Peyer's patch (tissue), 4 donors: ENCODE measurements around the gene EYS. TPM values are rescaled to one million over a fixed set of nuclear protein-coding genes. Genes with fewer than 3 reads are reported as not detected.

Experiments used
- DNase-seq, 3 donors: peaks; one replicate each; pipeline ENCODE4 v3.0.0-alpha.2; 2017 to 2019
- H3K27ac ChIP-seq, 4 donors: fragments of 200-600 bp; sonication (generic); one replicate each; pipeline ENCODE4 v1.5.1; 2016 to 2019
- H3K27me3 ChIP-seq, 2 donors: fragments of 200-600 bp; sonication (generic); one replicate each; pipeline ENCODE4 v1.5.1; 2019
- H3K36me3 ChIP-seq, 3 donors: fragments of 200-600 bp; sonication (generic); one replicate each; pipeline ENCODE4 v1.5.1; 2016 to 2019
- H3K4me1 ChIP-seq, 4 donors: fragments of 200-600 bp; sonication (generic); one replicate each; pipeline ENCODE4 v1.5.1; 2016 to 2019
- H3K4me3 ChIP-seq, 4 donors: fragments of 200-600 bp; sonication (generic); 1 replicate in 3 of 4; 2 replicates in 1 of 4; pipeline ENCODE4 v1.5.1; 2016 to 2019; ENCODE audit warnings: mild to moderate bottlenecking in 1 of 4
- H3K9me3 ChIP-seq, 4 donors: fragments of 200-600 bp; sonication (generic); one replicate each; pipeline ENCODE4 v1.5.1; 2016 to 2019; ENCODE audit warnings: mild to moderate bottlenecking in 1 of 4
- POLR2A ChIP-seq, 2 donors: fragments of 450-650 bp; IDR thresholded peaks; one replicate each; pipeline ENCODE4 v1.5.1; 2017; ENCODE audit warnings: antibody characterized with exemption in 2 of 2, mild to moderate bottlenecking in 2 of 2, moderate library complexity in 2 of 2
- total RNA-seq, 4 donors: library from RNA; depleted of rRNA; stranded (reverse); fragments of >200 nt; gene quantifications; one replicate each; pipeline ENCODE4 v1.1.0, GENCODE V29; 2016
- TF ChIP-seq, protein P1 (sequence below), 6 experiments: fragments of 450-650 bp in 4 of 6; fragments of 200-600 bp in 2 of 6; sonication (generic) in 1 of 6; IDR thresholded peaks; one replicate each; pipeline ENCODE4 v1.5.1; 2017 to 2019; ENCODE audit warnings: antibody characterized with exemption in 6 of 6, mild to moderate bottlenecking in 3 of 6, moderate library complexity in 1 of 6

The EYS gene
- total RNA-seq, 4 donors from 2014 or later, result 0.13 to 1.5 (median 0.35) TPM; not detected in 1

DNA sequence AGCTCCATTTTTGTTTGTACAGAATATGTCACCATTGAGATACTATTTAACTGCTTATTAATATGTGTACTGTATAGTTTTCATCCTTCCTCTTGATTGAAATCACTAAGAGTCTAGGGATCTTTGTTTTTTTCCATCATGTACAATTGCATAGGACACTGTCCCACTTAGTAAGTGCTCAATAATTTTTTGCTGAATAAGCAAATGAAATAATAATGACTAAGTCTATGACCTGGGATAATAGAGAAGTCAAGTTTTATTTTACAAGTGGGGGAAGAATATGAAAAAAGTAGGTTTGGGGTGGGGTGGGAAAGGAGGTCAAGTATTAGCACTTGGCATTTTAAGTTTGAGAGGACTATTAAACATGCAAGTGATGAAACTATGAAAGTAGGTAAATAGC is 4.5 kb upstream of the EYS start:
- TF ChIP-seq, protein P1, sequence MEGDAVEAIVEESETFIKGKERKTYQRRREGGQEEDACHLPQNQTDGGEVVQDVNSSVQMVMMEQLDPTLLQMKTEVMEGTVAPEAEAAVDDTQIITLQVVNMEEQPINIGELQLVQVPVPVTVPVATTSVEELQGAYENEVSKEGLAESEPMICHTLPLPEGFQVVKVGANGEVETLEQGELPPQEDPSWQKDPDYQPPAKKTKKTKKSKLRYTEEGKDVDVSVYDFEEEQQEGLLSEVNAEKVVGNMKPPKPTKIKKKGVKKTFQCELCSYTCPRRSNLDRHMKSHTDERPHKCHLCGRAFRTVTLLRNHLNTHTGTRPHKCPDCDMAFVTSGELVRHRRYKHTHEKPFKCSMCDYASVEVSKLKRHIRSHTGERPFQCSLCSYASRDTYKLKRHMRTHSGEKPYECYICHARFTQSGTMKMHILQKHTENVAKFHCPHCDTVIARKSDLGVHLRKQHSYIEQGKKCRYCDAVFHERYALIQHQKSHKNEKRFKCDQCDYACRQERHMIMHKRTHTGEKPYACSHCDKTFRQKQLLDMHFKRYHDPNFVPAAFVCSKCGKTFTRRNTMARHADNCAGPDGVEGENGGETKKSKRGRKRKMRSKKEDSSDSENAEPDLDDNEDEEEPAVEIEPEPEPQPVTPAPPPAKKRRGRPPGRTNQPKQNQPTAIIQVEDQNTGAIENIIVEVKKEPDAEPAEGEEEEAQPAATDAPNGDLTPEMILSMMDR (IDR thresholded peaks at IDR 0.05), result no peak
- TF ChIP-seq POLR2A (IDR thresholded peaks at IDR 0.05), result no peak
- Histone ChIP-seq H3K27me3 (no peaks in the 10 kb centered on the region), H3K4me3 (no peak overlapping the region), H3K9me3 (no peaks in the 10 kb centered on the region), H3K4me1 (no peaks in the 10 kb centered on the region), H3K36me3 (no peaks in the 10 kb centered on the region), H3K27ac (no peak overlapping the region)
- DNase-seq, result no peak

DNA sequence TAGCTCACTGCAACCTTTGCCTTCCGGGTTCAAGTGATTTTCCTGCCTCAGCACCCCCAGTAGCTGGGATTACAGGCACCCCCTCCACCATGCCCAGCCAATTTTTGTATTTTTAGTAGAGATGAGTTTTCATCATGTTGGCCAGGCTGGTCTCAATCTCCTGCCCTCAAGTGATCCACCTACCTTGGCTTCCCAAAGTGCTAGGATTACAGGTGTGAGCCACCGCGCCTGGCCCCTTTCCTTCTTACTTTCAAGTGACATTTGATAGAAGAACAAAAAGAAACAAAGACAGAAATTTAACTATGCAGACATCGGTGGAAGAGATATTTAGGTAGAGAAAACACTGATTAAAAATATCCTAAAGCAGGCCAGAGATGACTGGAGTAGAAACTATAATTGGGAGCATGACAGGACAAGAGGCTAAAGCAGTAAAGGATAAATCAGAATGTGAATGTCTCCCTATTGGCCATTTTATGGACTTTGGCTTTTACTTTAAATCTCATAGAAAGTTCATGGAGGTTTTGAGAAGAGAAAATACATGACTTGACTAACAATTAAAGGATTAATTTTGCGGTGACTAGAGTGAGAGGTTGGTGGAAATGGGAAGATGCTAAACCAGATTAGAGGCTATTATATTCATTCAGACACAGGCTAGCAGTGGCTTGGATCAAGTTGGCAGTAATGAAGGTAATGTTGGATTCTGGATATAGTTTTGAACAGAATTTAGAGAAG is 2.2 kb upstream of the EYS start:
- Histone ChIP-seq H3K4me1 (no peaks in the 10 kb centered on the region), H3K36me3 (no peaks in the 10 kb centered on the region), H3K27me3 (no peaks in the 10 kb centered on the region), H3K4me3 (no peak overlapping the region), H3K27ac (no peak overlapping the region), H3K9me3 (no peaks in the 10 kb centered on the region)
- TF ChIP-seq, protein P1 (IDR thresholded peaks at IDR 0.05), result no peak
- no peak for TF ChIP-seq POLR2A (IDR thresholded peaks at IDR 0.05)
- DNase-seq, result no peak

DNA sequence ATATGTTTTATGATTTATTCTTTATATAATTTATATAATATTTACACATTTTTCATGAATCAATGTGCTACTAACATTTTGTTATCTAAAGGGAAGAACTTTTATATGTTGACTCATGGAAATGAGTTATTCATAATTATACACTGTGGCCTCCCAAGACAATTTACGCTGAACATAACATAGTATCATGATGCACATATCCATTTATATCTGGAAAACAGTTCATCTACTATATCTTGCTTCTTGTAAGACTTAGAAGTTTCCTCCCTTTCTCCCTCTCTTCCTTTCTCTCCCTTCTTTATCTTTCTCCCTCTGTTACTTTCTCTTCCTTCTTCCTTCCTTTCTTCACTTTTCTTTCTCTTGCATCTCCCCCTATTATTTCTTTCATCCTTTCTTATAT is 1.1 kb upstream of the EYS start:
- Histone ChIP-seq H3K9me3 (no peaks in the 10 kb centered on the region), H3K4me3 (no peak overlapping the region), H3K27ac (no peak overlapping the region), H3K4me1 (no peaks in the 10 kb centered on the region), H3K36me3 (no peaks in the 10 kb centered on the region), H3K27me3 (no peaks in the 10 kb centered on the region)
- DNase-seq, result no peak
- TF ChIP-seq POLR2A (IDR thresholded peaks at IDR 0.05), result no peak
- TF ChIP-seq, protein P1 (IDR thresholded peaks at IDR 0.05), result no peak

DNA sequence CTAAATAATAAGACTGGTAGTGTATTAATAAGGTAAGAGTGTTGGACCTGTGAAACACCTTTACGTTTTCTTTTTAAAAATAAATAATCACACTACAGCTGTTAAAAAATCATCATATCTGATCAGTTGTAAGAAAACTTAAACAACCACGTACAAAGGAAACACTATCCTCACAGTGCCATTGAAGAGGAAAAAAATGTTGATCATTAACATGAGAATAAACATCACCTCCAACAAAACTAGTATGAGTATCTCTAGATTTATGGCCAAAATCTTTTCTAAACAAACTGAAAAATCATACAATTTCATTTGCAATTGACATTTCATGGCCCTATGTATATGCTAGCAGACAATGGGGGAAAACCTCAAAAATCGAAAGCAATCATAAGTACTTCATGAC is 590 bp downstream of the EYS start:
- no peak overlapping the region for H3K27ac ChIP-seq
- no peaks in the 10 kb centered on the region for H3K36me3 ChIP-seq
- TF ChIP-seq, protein P1 (IDR thresholded peaks at IDR 0.05), result no peak
- no peak for TF ChIP-seq POLR2A (IDR thresholded peaks at IDR 0.05)

DNA sequence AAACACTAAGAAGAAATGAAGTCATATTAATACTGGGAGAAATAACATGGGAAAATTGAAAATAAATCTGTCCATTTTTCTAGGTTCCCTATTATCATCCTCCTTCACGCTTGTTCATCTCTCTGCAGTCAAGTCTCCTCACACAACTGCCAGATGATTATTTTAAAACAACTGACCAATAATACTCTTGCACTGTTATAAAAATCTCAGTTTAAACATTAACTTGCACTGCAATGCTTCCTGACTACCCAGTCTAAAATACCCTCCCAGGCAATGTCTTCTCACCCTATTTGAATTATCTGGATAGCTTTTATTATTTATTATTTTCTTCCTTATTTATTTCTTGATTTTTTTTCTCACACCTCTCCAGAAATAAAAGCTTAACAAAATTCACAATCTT is 5.7 kb downstream of the EYS start:
- DNase-seq, result no peak
- no peaks in the 10 kb centered on the region for H3K36me3 ChIP-seq
- no peak overlapping the region for H3K27ac ChIP-seq
- no peaks in the 10 kb centered on the region for H3K4me1 ChIP-seq
- H3K4me3 ChIP-seq, result no peak overlapping the region
- H3K27me3 ChIP-seq, result no peaks in the 10 kb centered on the region
- TF ChIP-seq, protein P1 (IDR thresholded peaks at IDR 0.05), result no peak
- TF ChIP-seq POLR2A (IDR thresholded peaks at IDR 0.05), result no peak
- no peaks in the 10 kb centered on the region for H3K9me3 ChIP-seq

More for the DNA sequence above, 590 bp downstream of the EYS start:
- Histone ChIP-seq H3K9me3 (no peaks in the 10 kb centered on the region), H3K4me1 (no peaks in the 10 kb centered on the region), H3K4me3 (no peak overlapping the region), H3K27me3 (no peaks in the 10 kb centered on the region)
- no peak for DNase-seq
